ENCODE measurements around the gene BCAN.

Gene BCAN

GRCh38 chr1:156676114-156676819 is 34.4 kb downstream of the BCAN start:
- Histone ChIP-seq H3K36me3 (ENCODE audit: control insufficient read depth in 1 of 2, insufficient read depth in 2 of 2, low read depth in 1 of 2, low read length in 2 of 2) (peaks cover 25 to 28% of the 10 kb centered on the region in 2 experiments), H2BK12ac (ENCODE audit: low read length in 2 of 2) (peak overlapping the region in 1 of 2 experiments; percentile 43), H3K27ac (ENCODE audit: low read length, poor library complexity, severe bottlenecking) (peak overlapping the region; percentile 35), H2BK5ac (ENCODE audit: low read depth, low read length, poor library complexity, severe bottlenecking) (no peak overlapping the region), H3K4ac (ENCODE audit: low read depth in 1 of 2, low read length in 2 of 2) (peak overlapping the region; percentile 84 to 97), H3K9ac (ENCODE audit: low read length) (peak overlapping the region; percentile 76), H3K14ac (ENCODE audit: low read length in 2 of 2) (peak overlapping the region in 1 of 2 experiments; percentile 82), H2AFZ (ENCODE audit: low read depth, low read length) (peak overlapping the region; percentile 33), H3K4me3 (ENCODE audit: insufficient read depth in 1 of 2, low read depth in 1 of 2, low read length in 2 of 2) (peak overlapping the region; percentile 62 to 74), H3K23ac (ENCODE audit: low read length in 2 of 2) (peak overlapping the region in 1 of 2 experiments; percentile 99), H3K4me2 (ENCODE audit: low read length, poor library complexity, severe bottlenecking) (peak overlapping the region; percentile 79), H2BK120ac (ENCODE audit: low read depth, low read length) (peak overlapping the region; percentile 81), H4K8ac (ENCODE audit: low read length) (peak overlapping the region; percentile 72), H3K27me3 (ENCODE audit: control insufficient read depth in 1 of 2, insufficient read depth in 1 of 2, low read length in 2 of 2) (peaks cover 0 to 18% of the 10 kb centered on the region in 2 experiments), H4K91ac (ENCODE audit: low read length) (peak overlapping the region; percentile 88), H2AK5ac (ENCODE audit: low read length, severe bottlenecking) (no peak overlapping the region), H3K9me3 (ENCODE audit: control insufficient read depth, low read length) (no peaks in the 10 kb centered on the region), H2BK15ac (ENCODE audit: low read depth, poor library complexity, severe bottlenecking) (peak overlapping the region; percentile 82), H3K18ac (ENCODE audit: low read depth in 1 of 2, low read length in 2 of 2) (peak overlapping the region; percentile 88 to 99), H3K79me1 (replicated peaks; ENCODE audit: low read length, poor library complexity, severe bottlenecking) (peaks cover 13% of the 10 kb centered on the region), H3K4me1 (ENCODE audit: control insufficient read depth, insufficient read depth, low read depth, low read length) (peaks cover 43% of the 10 kb centered on the region)
- under 1% methylated on average over 42 of the region's 49 CpGs for WGBS
- peak; percentile 51 for DNase-seq

GRCh38 chr1:156676820-156677615 is 35.1 kb downstream of the BCAN start, which contains the start of gene NES:
NES (minus strand) TSS chr1:156677407; CDS start chr1:156677264, 143 bp downstream.
- Histone ChIP-seq H3K4me3 (ENCODE audit: insufficient read depth in 1 of 2, low read depth in 1 of 2, low read length in 2 of 2) (peak within 1 kb of the TSS; percentile 62 to 74), H3K4me1 (ENCODE audit: control insufficient read depth, insufficient read depth, low read depth, low read length) (peaks cover 43% of the 10 kb centered on the region), H4K8ac (ENCODE audit: low read length) (peak within 1 kb of the TSS; percentile 74), H3K4ac (ENCODE audit: low read depth in 1 of 2, low read length in 2 of 2) (peak within 1 kb of the TSS; percentile 84 to 97), H3K23ac (ENCODE audit: low read length in 2 of 2) (peak within 1 kb of the TSS in 1 of 2 experiments; percentile 99), H3K27ac (ENCODE audit: low read length, poor library complexity, severe bottlenecking) (peak within 1 kb of the TSS; percentile 42), H2BK120ac (ENCODE audit: low read depth, low read length) (peak within 1 kb of the TSS; percentile 81), H3K79me1 (replicated peaks; ENCODE audit: low read length, poor library complexity, severe bottlenecking) (peaks cover 13% of the 10 kb centered on the region), H2BK15ac (ENCODE audit: low read depth, poor library complexity, severe bottlenecking) (peak within 1 kb of the TSS; percentile 82), H3K27me3 (ENCODE audit: control insufficient read depth in 1 of 2, insufficient read depth in 1 of 2, low read length in 2 of 2) (peaks cover 0 to 26% of the 10 kb centered on the region in 2 experiments), H4K91ac (ENCODE audit: low read length) (peak within 1 kb of the TSS; percentile 88), H3K18ac (ENCODE audit: low read depth in 1 of 2, low read length in 2 of 2) (peak within 1 kb of the TSS; percentile 88 to 99), H2AK5ac (ENCODE audit: low read length, severe bottlenecking) (peak within 1 kb of the TSS; percentile 47), H3K9ac (ENCODE audit: low read length) (peak within 1 kb of the TSS; percentile 76), H2BK12ac (ENCODE audit: low read length in 2 of 2) (peak within 1 kb of the TSS; percentile 22 to 99), H3K4me2 (ENCODE audit: low read length, poor library complexity, severe bottlenecking) (peak within 1 kb of the TSS; percentile 79), H2AFZ (ENCODE audit: low read depth, low read length) (peak within 1 kb of the TSS; percentile 34), H2BK5ac (ENCODE audit: low read depth, low read length, poor library complexity, severe bottlenecking) (no peak within 1 kb of the TSS), H3K36me3 (ENCODE audit: control insufficient read depth in 1 of 2, insufficient read depth in 2 of 2, low read depth in 1 of 2, low read length in 2 of 2) (peaks cover 20 to 25% of the 10 kb centered on the region in 2 experiments), H3K9me3 (ENCODE audit: control insufficient read depth, low read length) (no peaks in the 10 kb centered on the region), H3K14ac (ENCODE audit: low read length in 2 of 2) (peak within 1 kb of the TSS in 1 of 2 experiments; percentile 50)
- peak; percentile 90 for DNase-seq
- WGBS: under 1% methylated on average over 54 of the region's 70 CpGs

GRCh38 chr1:156677616-156678596 is 36.0 kb downstream of the BCAN start:
- H3K4ac ChIP-seq (ENCODE audit: low read depth in 1 of 2, low read length in 2 of 2): peak overlapping the region in 1 of 2 experiments; percentile 79
- H2AFZ ChIP-seq (ENCODE audit: low read depth, low read length): peak overlapping the region; percentile 32
- peaks cover 11 to 20% of the 10 kb centered on the region in 2 experiments for H3K36me3 ChIP-seq (ENCODE audit: control insufficient read depth in 1 of 2, insufficient read depth in 2 of 2, low read depth in 1 of 2, low read length in 2 of 2)
- DNase-seq: peak; percentile 95
- H3K18ac ChIP-seq (ENCODE audit: low read depth in 1 of 2, low read length in 2 of 2): peak overlapping the region; percentile 86 to 88
- no peak overlapping the region for H3K23ac ChIP-seq (ENCODE audit: low read length in 2 of 2)
- H3K4me2 ChIP-seq (ENCODE audit: low read length, poor library complexity, severe bottlenecking): peak overlapping the region; percentile 69
- 7% methylated on average over 16 of the region's 22 CpGs for WGBS
- H3K4me1 ChIP-seq (ENCODE audit: control insufficient read depth, insufficient read depth, low read depth, low read length): peaks cover 43% of the 10 kb centered on the region
- no peak overlapping the region for H2BK5ac ChIP-seq (ENCODE audit: low read depth, low read length, poor library complexity, severe bottlenecking)
- peak overlapping the region; percentile 47 for H2AK5ac ChIP-seq (ENCODE audit: low read length, severe bottlenecking)
- H2BK120ac ChIP-seq (ENCODE audit: low read depth, low read length): no peak overlapping the region
- peak overlapping the region; percentile 81 for H4K91ac ChIP-seq (ENCODE audit: low read length)
- H3K79me1 ChIP-seq (replicated peaks; ENCODE audit: low read length, poor library complexity, severe bottlenecking): peaks cover 11% of the 10 kb centered on the region
- peak overlapping the region; percentile 74 for H4K8ac ChIP-seq (ENCODE audit: low read length)
- peak overlapping the region; percentile 22 to 99 for H2BK12ac ChIP-seq (ENCODE audit: low read length in 2 of 2)
- H3K14ac ChIP-seq (ENCODE audit: low read length in 2 of 2): no peak overlapping the region
- H2BK15ac ChIP-seq (ENCODE audit: low read depth, poor library complexity, severe bottlenecking): no peak overlapping the region
- peaks cover 0 to 27% of the 10 kb centered on the region in 2 experiments for H3K27me3 ChIP-seq (ENCODE audit: control insufficient read depth in 1 of 2, insufficient read depth in 1 of 2, low read length in 2 of 2)
- H3K4me3 ChIP-seq (ENCODE audit: insufficient read depth in 1 of 2, low read depth in 1 of 2, low read length in 2 of 2): peak overlapping the region; percentile 62 to 74
- peak overlapping the region; percentile 42 for H3K27ac ChIP-seq (ENCODE audit: low read length, poor library complexity, severe bottlenecking)
- H3K9me3 ChIP-seq (ENCODE audit: control insufficient read depth, low read length): no peaks in the 10 kb centered on the region
- peak overlapping the region; percentile 76 for H3K9ac ChIP-seq (ENCODE audit: low read length)
